Measurements from ENCODE around the gene DMRT2. TPM values are rescaled to one million over a fixed set of nuclear protein-coding genes. Genes with fewer than 3 reads are reported as not detected.

Gene DMRT2
- total and polyA plus RNA-seq, 2 of the 8 experiments (the other 6 are each of a cell fraction or from before 2014, with no cell fraction given) = 0.29 to 0.93 TPM

GRCh38 chr9:1028501-1029190 is 21.5 kb upstream of the DMRT2 start:
- CTCF ChIA-PET (ENCODE audit: partially characterized antibody) = no interaction called here
- FAIRE-seq = no peak
- no peaks in the 10 kb centered on the region for H3K79me2 ChIP-seq (ENCODE audit: control insufficient read depth in 1 of 2, insufficient read depth in 2 of 2, low read length in 2 of 2)

More at GRCh38 chr9:1028501-1029190, 21.5 kb upstream of the DMRT2 start:
- no peaks in the 10 kb centered on the region for H3K4me1 ChIP-seq (replicated peaks in 1 of 4; ENCODE audit: control insufficient read depth in 3 of 4, insufficient read depth in 4 of 4, low read length in 3 of 4)
- no peak for TF ChIP-seq SIRT6 (IDR thresholded peaks at IDR 0.05; ENCODE audit: low read length)
- no peak for TF ChIP-seq JUN (IDR thresholded peaks at IDR 0.05; ENCODE audit: low read depth, low read length)
- TF ChIP-seq CHD2 (IDR thresholded peaks at IDR 0.05; ENCODE audit: low read length) = no peak
- no peak overlapping the region for H3K27ac ChIP-seq (ENCODE audit: low read depth, low read length)
- H4K8ac ChIP-seq (ENCODE audit: extremely low read depth, insufficient read depth, low read length) = no peak overlapping the region
- no peak overlapping the region for H3K4ac ChIP-seq (replicated peaks; ENCODE audit: insufficient read length, low read depth, low read length)
- no peaks in the 10 kb centered on the region for H3K79me1 ChIP-seq (ENCODE audit: low read depth, low read length)
- no peak overlapping the region for H2BK20ac ChIP-seq (ENCODE audit: low read length)
- POLR2A ChIA-PET (ENCODE audit: partially characterized antibody) = no interaction called here
- no peak overlapping the region for H2AK5ac ChIP-seq (ENCODE audit: low read depth, low read length)
- no peak overlapping the region for H2BK15ac ChIP-seq (ENCODE audit: low read length)
- no peak overlapping the region for H4K91ac ChIP-seq (replicated peaks; ENCODE audit: insufficient read length, low read length)
- 73% methylated on average over 8 of the region's 8 CpGs; no CpG with 5 or more reads in 1 of the 2 experiments for WGBS, 2 experiments (ENCODE audit: extremely low coverage in 1 of 2, insufficient coverage in 1 of 2, insufficient read length in 1 of 2, insufficient replicate concordance in 2 of 2, low coverage in 1 of 2, low lambda C conversion rate in 2 of 2, missing lambda C conversion rate in 1 of 2)
- H2BK12ac ChIP-seq (ENCODE audit: low read depth, low read length) = no peak overlapping the region
- H4K5ac ChIP-seq (ENCODE audit: insufficient read length, low read depth, low read length) = no peak overlapping the region
- H3K27me3 ChIP-seq (replicated peaks in 1 of 4; ENCODE audit: control insufficient read depth in 3 of 4, extremely low read depth in 1 of 4, insufficient read depth in 3 of 4, low read length in 3 of 4) = no peaks in the 10 kb centered on the region
- H3K56ac ChIP-seq (replicated peaks; ENCODE audit: insufficient read length, low read depth, low read length) = no peak overlapping the region
- H3K36me3 ChIP-seq (ENCODE audit: control insufficient read depth in 2 of 4, insufficient read depth in 4 of 4, low read length in 3 of 4) = no peaks in the 10 kb centered on the region
- no peak overlapping the region for H3K23ac ChIP-seq (ENCODE audit: insufficient read length)
- no peak overlapping the region for H3K14ac ChIP-seq (ENCODE audit: insufficient read length)
- H2BK5ac ChIP-seq (ENCODE audit: low read depth, low read length) = no peak overlapping the region
- no peak overlapping the region for H3K9ac ChIP-seq (replicated peaks in 1 of 4; ENCODE audit: extremely low read depth in 1 of 4, low read depth in 3 of 4, low read length in 3 of 4)
- no peak overlapping the region for H3K4me2 ChIP-seq (ENCODE audit: insufficient read depth in 1 of 2, low read depth in 2 of 2, low read length in 2 of 2)
- H2AFZ ChIP-seq (ENCODE audit: low read length) = no peak overlapping the region
- DNase-seq (ENCODE audit: low read depth in 1 of 2, low spot score in 2 of 2) = no peak
- no peaks in the 10 kb centered on the region for H3K23me2 ChIP-seq (ENCODE audit: low read depth, low read length)
- H2BK120ac ChIP-seq (replicated peaks; ENCODE audit: low read depth, low read length) = no peak overlapping the region
- no peak overlapping the region for H3K4me3 ChIP-seq (ENCODE audit: extremely low read depth in 1 of 4, insufficient read depth in 2 of 4, low read depth in 3 of 4, low read length in 4 of 4)
- H4K20me1 ChIP-seq (replicated peaks in 1 of 2; ENCODE audit: control insufficient read depth in 1 of 2, insufficient read depth in 2 of 2, low read length in 2 of 2) = no peaks in the 10 kb centered on the region
- no peak overlapping the region for H3K18ac ChIP-seq (ENCODE audit: extremely low read depth, low read length)
- peaks cover 36 to 83% of the 10 kb centered on the region in 2 experiments for H3K9me3 ChIP-seq (ENCODE audit: insufficient read depth in 2 of 2, low read depth in 1 of 2, low read length in 1 of 2)

Measured in H1 (cell line).